Stomach (tissue), 4 donors: Measurements from ENCODE around the gene MMEL1.

Source experiments
- CTCF ChIP-seq, 7 experiments: fragments of 450-650 bp in 4 of 7; fragments of 200-600 bp in 3 of 7; sonication (generic) in 3 of 7; IDR thresholded peaks; one replicate each; pipeline ENCODE4 v1.5.1; 2016 to 2019; ENCODE audit warnings: antibody characterized with exemption in 7 of 7, control low read depth in 2 of 7, mild to moderate bottlenecking in 1 of 7
- EP300 ChIP-seq: sonication (generic); formaldehyde crosslinking; IDR thresholded peaks from one replicate; pipeline ENCODE4 v1.6.1; 2017; ENCODE audit warnings: antibody characterized with exemption

- TF ChIP-seq EP300 (no peak), CTCF (IDR thresholded peaks at IDR 0.05) (no peak)
These were observed 27.1 kb downstream of the MMEL1 start for GRCh38 chr1:2605509-2606395.
